SU-DHL-6 (cell line): ENCODE measurements around the gene EXOC2.

Experiments used
- H2AFZ ChIP-seq: fragments of 200-600 bp; sonication (generic); 2 replicates; pipeline ENCODE4 v1.6.1; 2014; ENCODE audit warnings: low read depth, mild to moderate bottlenecking, moderate library complexity, mixed read lengths, antibody characterized with exemption, low read length; ENCODE audit not compliant: severe bottlenecking
- H3F3A ChIP-seq: fragments of 200-600 bp; shearing (Covaris generic); 2 replicates; pipeline ENCODE4 v1.6.0; 2016; ENCODE audit warnings: antibody characterized with exemption, mild to moderate bottlenecking; ENCODE audit not compliant: insufficient read depth
- H3K27ac ChIP-seq: fragments of 200-600 bp; sonication (generic); 2 replicates; pipeline ENCODE4 v1.5.1; 2016; ENCODE audit warnings: low read depth, mild to moderate bottlenecking, low read length, moderate library complexity, mixed read lengths
- H3K27me3 ChIP-seq: fragments of 200-600 bp; sonication (generic), shearing (Covaris generic); 2 replicates; pipeline ENCODE4 v1.6.0; 2014; ENCODE audit warnings: mild to moderate bottlenecking, low read length
- H3K36me3 ChIP-seq: fragments of 200-600 bp; sonication (generic); 2 replicates; pipeline ENCODE4 v1.6.1; 2014; ENCODE audit warnings: mild to moderate bottlenecking, low read length, mixed read lengths
- H3K4me2 ChIP-seq: fragments of 300-600, 200-600 bp; shearing (Covaris generic), sonication (generic); 2 replicates; pipeline ENCODE4 v1.6.0; 2014; ENCODE audit warnings: low read length, low read depth, mild to moderate bottlenecking; ENCODE audit not compliant: poor library complexity, severe bottlenecking
- H3K4me3 ChIP-seq: fragments of 200-600 bp; sonication (generic); 2 replicates; pipeline ENCODE4 v1.5.1; 2014; ENCODE audit warnings: antibody characterized with exemption, low read length, mild to moderate bottlenecking, mixed read lengths; ENCODE audit not compliant: insufficient read depth, poor library complexity, severe bottlenecking
- H3K79me2 ChIP-seq: fragments of 200-600 bp; sonication (generic); 2 replicates; pipeline ENCODE4 v1.6.1; 2014; ENCODE audit warnings: mild to moderate bottlenecking, low read length, moderate library complexity; ENCODE audit not compliant: insufficient read depth
- H3K9ac ChIP-seq: fragments of 200-600 bp; sonication (generic); 2 replicates; pipeline ENCODE4 v1.7.0; 2014; ENCODE audit warnings: mild to moderate bottlenecking, low read length
- H3K9me2 ChIP-seq: fragments of 200-600 bp; sonication (generic); replicated peaks from 2 replicates; pipeline ENCODE4 v1.6.1; 2014; ENCODE audit warnings: low read length; ENCODE audit not compliant: insufficient read depth
- H3K9me3 ChIP-seq: fragments of 200-600 bp; sonication (generic); 2 replicates; pipeline ENCODE4 v1.6.1; 2014; ENCODE audit warnings: low read length, mixed read lengths; ENCODE audit not compliant: insufficient read depth
- H4K20me1 ChIP-seq: fragments of 200-600 bp; sonication (generic); 2 replicates; pipeline ENCODE4 v1.6.1; 2014; ENCODE audit warnings: low read depth, mild to moderate bottlenecking, antibody characterized with exemption, low read length, moderate library complexity, mixed read lengths
- EZH2phosphoT487 ChIP-seq: fragments of 200-600 bp; sonication (generic), shearing (Covaris generic); conservative IDR thresholded peaks from 2 replicates; pipeline ENCODE4 v1.6.1; 2018; ENCODE audit warnings: mild to moderate bottlenecking, antibody characterized with exemption, low read length, moderate library complexity, mixed read lengths
- TF ChIP-seq, protein P1 (sequence below): fragments of 200-600 bp; sonication (generic); IDR thresholded peaks from one replicate; pipeline ENCODE4 v1.5.1; 2017; ENCODE audit warnings: antibody characterized with exemption, mild to moderate bottlenecking, low read length, moderate library complexity; ENCODE audit not compliant: insufficient read depth, poor library complexity, severe bottlenecking

Gene EXOC2

DNA sequence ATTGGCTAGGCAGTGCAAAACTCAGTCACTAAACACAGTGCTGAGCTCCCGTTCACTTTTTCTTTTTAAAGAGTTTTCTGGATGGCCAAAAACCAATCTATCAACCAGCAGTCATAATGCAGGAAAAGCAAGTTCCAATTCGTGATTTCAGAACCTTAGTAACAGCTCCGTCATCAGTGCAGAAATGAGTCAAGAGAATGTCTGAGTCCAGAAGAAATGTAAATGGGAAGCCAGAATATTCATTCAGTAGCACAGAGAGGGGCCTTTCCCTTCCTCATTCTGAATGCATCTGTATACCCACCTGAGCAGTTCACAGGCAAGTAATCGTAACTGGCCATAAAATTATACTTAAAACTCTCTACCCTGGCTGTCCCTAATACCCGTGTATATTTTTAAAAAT, 56.5 kb downstream of the EXOC2 start:
- Histone ChIP-seq H4K20me1 (no peaks in the 10 kb centered on the region), H3K9ac (no peak overlapping the region), H3K9me3 (no peaks in the 10 kb centered on the region)

DNA sequence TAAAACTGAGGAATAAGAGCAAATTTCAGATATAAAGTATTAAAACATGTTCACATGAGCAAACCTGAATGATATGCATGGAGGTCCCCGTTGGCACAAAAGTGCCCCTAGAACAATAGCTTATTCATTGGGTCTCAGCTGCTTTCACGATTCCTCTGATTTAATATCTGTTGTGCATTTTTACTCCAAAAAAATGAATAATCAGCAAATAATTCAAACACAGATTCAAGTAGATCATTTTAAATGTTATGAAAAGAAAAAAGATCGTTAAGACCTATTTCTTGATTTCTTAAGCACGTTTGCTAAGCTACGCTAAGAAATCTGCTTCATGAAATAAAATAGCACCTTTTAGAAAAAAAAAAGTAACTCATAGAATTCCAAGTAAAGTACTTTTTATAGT, 57.7 kb downstream of the EXOC2 start:
- no peaks in the 10 kb centered on the region for H3K9me3 ChIP-seq
- no peak overlapping the region for H3K9ac ChIP-seq
- H2AFZ ChIP-seq = no peak overlapping the region
- H3K4me2 ChIP-seq = no peak overlapping the region
- H3K27me3 ChIP-seq = no peaks in the 10 kb centered on the region
- H3K27ac ChIP-seq = no peak overlapping the region
- H3K9me2 ChIP-seq = no peaks in the 10 kb centered on the region
- H4K20me1 ChIP-seq = no peaks in the 10 kb centered on the region
- H3K4me3 ChIP-seq = no peak overlapping the region
- H3K79me2 ChIP-seq = no peaks in the 10 kb centered on the region
- no peaks in the 10 kb centered on the region for H3F3A ChIP-seq
- peaks cover 4% of the 10 kb centered on the region; the same call in 1 of the 2 replicates for H3K36me3 ChIP-seq
- TF ChIP-seq, protein P1, sequence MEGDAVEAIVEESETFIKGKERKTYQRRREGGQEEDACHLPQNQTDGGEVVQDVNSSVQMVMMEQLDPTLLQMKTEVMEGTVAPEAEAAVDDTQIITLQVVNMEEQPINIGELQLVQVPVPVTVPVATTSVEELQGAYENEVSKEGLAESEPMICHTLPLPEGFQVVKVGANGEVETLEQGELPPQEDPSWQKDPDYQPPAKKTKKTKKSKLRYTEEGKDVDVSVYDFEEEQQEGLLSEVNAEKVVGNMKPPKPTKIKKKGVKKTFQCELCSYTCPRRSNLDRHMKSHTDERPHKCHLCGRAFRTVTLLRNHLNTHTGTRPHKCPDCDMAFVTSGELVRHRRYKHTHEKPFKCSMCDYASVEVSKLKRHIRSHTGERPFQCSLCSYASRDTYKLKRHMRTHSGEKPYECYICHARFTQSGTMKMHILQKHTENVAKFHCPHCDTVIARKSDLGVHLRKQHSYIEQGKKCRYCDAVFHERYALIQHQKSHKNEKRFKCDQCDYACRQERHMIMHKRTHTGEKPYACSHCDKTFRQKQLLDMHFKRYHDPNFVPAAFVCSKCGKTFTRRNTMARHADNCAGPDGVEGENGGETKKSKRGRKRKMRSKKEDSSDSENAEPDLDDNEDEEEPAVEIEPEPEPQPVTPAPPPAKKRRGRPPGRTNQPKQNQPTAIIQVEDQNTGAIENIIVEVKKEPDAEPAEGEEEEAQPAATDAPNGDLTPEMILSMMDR = no peak
- no peak for TF ChIP-seq EZH2phosphoT487

More for the DNA sequence above, 56.5 kb downstream of the EXOC2 start:
- H3K79me2 ChIP-seq = no peaks in the 10 kb centered on the region
- H3K27ac ChIP-seq = no peak overlapping the region
- no peaks in the 10 kb centered on the region for H3K27me3 ChIP-seq
- no peaks in the 10 kb centered on the region for H3K9me2 ChIP-seq
- no peak overlapping the region for H3K4me2 ChIP-seq
- no peaks in the 10 kb centered on the region for H3F3A ChIP-seq
- H3K4me3 ChIP-seq = no peak overlapping the region
- H3K36me3 ChIP-seq = peaks cover 4% of the 10 kb centered on the region; the same call in 1 of the 2 replicates
- no peak for TF ChIP-seq EZH2phosphoT487
- TF ChIP-seq, protein P1 = no peak
- H2AFZ ChIP-seq = no peak overlapping the region

DNA sequence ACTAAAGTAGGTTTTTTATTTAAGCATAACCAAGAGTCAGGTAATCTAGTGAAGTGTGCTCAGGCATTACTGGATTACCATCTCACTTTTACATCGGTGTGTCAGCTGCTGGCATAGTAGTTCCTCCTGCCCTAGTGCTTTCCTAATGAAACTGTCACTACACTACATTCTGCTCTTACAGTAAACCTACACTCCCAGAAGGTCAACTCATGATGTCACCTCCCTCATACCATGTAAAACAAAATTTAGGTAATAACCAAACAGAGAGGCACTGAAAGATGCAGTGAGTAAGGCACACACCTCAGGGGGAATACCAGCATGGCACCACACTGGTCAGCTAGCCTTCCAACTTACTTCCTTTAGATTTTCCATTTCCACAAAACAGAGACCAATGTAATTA, 59.3 kb downstream of the EXOC2 start:
- Histone ChIP-seq H3K4me3 (no peak overlapping the region), H3K9ac (no peak overlapping the region), H3K27me3 (no peaks in the 10 kb centered on the region), H3K79me2 (no peaks in the 10 kb centered on the region), H3K9me3 (no peaks in the 10 kb centered on the region), H2AFZ (no peak overlapping the region), H3K4me2 (no peak overlapping the region), H3K9me2 (no peaks in the 10 kb centered on the region), H3F3A (no peaks in the 10 kb centered on the region), H3K36me3 (peaks cover 6% of the 10 kb centered on the region; the same call in 1 of the 2 replicates), H4K20me1 (no peaks in the 10 kb centered on the region), H3K27ac (no peak overlapping the region)
- TF ChIP-seq, protein P1 = no peak
- no peak for TF ChIP-seq EZH2phosphoT487
